GM23338 (cell line): Measurements from ENCODE around the gene TSFM.

Experiments
- CREB1 ChIP-seq: fragments of 250-450 bp; sonication (Bioruptor Pico); IDR thresholded peaks from 2 replicates; pipeline ENCODE4 v1.5.0; 2020; ENCODE audit warnings: low read depth, mild to moderate bottlenecking, moderate library complexity
- EZH2 ChIP-seq: fragments of 200-600 bp; sonication (generic); IDR thresholded peaks from one replicate; pipeline ENCODE4 v1.8.0; 2017; ENCODE audit warnings: antibody characterized with exemption, mild to moderate bottlenecking, low read depth; ENCODE audit not compliant: unreplicated experiment
- NANOG ChIP-seq: IDR thresholded peaks from 2 replicates; pipeline ENCODE4 v1.6.1; 2016; ENCODE audit warnings: antibody characterized with exemption, borderline replicate concordance
- TF ChIP-seq, protein P1 (sequence below): IDR thresholded peaks from 2 replicates; pipeline ENCODE4 v1.6.1; 2016; ENCODE audit warnings: antibody characterized with exemption
- TF ChIP-seq, protein P2 (sequence below), 2 experiments: fragments of 200-600 bp in 1 of 2; sonication (generic) in 1 of 2; conservative IDR thresholded peaks; 2 replicates each; pipeline versions ENCODE4 v1.5.1 to v1.6.1; 2016 to 2017; ENCODE audit warnings: antibody characterized with exemption in 2 of 2, low read depth in 2 of 2, mild to moderate bottlenecking in 2 of 2, moderate library complexity in 1 of 2
- TF ChIP-seq, protein P3 (sequence below): fragments of 250-450 bp; sonication (Bioruptor Pico); IDR thresholded peaks from 2 replicates; pipeline ENCODE4 v1.5.0; 2020; ENCODE audit warnings: mild to moderate bottlenecking, moderate library complexity
- TF ChIP-seq, protein P4 (sequence below): IDR thresholded peaks from one replicate; pipeline ENCODE4 v1.6.1; 2018; ENCODE audit warnings: antibody characterized with exemption; ENCODE audit not compliant: unreplicated experiment

DNA sequence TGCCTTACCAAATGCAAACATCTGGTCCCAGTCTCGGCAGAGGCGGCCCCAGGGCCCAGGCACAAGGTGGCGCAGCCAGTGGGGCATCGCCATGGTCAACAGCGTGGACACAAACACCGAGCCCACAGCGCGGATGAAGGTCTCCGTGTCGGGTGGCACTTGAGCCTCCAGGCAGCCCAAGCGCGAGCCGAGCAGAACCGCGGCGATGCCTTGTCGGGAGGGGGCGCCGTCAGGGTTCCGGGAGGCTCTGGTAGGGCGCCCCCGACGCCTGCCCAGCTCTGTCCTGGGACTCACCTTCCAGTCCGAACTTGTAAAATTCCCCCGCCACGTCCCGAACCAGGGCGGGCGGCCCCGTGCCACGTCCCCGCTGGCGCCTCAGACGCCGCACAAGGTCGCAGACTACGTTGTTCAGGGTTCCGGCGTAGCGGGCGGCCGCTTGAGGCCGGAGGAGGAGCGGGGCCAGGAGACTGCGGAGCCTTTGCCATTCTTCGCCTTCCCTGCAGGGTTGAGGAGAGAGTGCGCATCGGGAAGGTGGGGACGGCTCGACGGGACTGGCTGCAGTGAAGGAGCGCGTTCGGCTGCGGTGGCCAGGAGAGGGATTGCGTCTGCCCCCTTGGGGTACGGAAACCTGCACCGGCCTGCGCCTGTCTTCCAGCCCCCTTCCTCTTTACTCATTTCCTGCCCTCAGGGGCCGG lies 17.4 kb upstream of the TSFM start:
- TF ChIP-seq, protein P1, sequence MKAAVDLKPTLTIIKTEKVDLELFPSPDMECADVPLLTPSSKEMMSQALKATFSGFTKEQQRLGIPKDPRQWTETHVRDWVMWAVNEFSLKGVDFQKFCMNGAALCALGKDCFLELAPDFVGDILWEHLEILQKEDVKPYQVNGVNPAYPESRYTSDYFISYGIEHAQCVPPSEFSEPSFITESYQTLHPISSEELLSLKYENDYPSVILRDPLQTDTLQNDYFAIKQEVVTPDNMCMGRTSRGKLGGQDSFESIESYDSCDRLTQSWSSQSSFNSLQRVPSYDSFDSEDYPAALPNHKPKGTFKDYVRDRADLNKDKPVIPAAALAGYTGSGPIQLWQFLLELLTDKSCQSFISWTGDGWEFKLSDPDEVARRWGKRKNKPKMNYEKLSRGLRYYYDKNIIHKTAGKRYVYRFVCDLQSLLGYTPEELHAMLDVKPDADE, result no peak
- TF ChIP-seq, protein P2, sequence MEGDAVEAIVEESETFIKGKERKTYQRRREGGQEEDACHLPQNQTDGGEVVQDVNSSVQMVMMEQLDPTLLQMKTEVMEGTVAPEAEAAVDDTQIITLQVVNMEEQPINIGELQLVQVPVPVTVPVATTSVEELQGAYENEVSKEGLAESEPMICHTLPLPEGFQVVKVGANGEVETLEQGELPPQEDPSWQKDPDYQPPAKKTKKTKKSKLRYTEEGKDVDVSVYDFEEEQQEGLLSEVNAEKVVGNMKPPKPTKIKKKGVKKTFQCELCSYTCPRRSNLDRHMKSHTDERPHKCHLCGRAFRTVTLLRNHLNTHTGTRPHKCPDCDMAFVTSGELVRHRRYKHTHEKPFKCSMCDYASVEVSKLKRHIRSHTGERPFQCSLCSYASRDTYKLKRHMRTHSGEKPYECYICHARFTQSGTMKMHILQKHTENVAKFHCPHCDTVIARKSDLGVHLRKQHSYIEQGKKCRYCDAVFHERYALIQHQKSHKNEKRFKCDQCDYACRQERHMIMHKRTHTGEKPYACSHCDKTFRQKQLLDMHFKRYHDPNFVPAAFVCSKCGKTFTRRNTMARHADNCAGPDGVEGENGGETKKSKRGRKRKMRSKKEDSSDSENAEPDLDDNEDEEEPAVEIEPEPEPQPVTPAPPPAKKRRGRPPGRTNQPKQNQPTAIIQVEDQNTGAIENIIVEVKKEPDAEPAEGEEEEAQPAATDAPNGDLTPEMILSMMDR (conservative IDR thresholded peaks at IDR 0.05; ENCODE audit: low read depth in 2 of 2), result peak; percentile 38 to 70
- TF ChIP-seq NANOG (no peak), CREB1 (no peak), EZH2 (peak; percentile 43)
- TF ChIP-seq, protein P3, sequence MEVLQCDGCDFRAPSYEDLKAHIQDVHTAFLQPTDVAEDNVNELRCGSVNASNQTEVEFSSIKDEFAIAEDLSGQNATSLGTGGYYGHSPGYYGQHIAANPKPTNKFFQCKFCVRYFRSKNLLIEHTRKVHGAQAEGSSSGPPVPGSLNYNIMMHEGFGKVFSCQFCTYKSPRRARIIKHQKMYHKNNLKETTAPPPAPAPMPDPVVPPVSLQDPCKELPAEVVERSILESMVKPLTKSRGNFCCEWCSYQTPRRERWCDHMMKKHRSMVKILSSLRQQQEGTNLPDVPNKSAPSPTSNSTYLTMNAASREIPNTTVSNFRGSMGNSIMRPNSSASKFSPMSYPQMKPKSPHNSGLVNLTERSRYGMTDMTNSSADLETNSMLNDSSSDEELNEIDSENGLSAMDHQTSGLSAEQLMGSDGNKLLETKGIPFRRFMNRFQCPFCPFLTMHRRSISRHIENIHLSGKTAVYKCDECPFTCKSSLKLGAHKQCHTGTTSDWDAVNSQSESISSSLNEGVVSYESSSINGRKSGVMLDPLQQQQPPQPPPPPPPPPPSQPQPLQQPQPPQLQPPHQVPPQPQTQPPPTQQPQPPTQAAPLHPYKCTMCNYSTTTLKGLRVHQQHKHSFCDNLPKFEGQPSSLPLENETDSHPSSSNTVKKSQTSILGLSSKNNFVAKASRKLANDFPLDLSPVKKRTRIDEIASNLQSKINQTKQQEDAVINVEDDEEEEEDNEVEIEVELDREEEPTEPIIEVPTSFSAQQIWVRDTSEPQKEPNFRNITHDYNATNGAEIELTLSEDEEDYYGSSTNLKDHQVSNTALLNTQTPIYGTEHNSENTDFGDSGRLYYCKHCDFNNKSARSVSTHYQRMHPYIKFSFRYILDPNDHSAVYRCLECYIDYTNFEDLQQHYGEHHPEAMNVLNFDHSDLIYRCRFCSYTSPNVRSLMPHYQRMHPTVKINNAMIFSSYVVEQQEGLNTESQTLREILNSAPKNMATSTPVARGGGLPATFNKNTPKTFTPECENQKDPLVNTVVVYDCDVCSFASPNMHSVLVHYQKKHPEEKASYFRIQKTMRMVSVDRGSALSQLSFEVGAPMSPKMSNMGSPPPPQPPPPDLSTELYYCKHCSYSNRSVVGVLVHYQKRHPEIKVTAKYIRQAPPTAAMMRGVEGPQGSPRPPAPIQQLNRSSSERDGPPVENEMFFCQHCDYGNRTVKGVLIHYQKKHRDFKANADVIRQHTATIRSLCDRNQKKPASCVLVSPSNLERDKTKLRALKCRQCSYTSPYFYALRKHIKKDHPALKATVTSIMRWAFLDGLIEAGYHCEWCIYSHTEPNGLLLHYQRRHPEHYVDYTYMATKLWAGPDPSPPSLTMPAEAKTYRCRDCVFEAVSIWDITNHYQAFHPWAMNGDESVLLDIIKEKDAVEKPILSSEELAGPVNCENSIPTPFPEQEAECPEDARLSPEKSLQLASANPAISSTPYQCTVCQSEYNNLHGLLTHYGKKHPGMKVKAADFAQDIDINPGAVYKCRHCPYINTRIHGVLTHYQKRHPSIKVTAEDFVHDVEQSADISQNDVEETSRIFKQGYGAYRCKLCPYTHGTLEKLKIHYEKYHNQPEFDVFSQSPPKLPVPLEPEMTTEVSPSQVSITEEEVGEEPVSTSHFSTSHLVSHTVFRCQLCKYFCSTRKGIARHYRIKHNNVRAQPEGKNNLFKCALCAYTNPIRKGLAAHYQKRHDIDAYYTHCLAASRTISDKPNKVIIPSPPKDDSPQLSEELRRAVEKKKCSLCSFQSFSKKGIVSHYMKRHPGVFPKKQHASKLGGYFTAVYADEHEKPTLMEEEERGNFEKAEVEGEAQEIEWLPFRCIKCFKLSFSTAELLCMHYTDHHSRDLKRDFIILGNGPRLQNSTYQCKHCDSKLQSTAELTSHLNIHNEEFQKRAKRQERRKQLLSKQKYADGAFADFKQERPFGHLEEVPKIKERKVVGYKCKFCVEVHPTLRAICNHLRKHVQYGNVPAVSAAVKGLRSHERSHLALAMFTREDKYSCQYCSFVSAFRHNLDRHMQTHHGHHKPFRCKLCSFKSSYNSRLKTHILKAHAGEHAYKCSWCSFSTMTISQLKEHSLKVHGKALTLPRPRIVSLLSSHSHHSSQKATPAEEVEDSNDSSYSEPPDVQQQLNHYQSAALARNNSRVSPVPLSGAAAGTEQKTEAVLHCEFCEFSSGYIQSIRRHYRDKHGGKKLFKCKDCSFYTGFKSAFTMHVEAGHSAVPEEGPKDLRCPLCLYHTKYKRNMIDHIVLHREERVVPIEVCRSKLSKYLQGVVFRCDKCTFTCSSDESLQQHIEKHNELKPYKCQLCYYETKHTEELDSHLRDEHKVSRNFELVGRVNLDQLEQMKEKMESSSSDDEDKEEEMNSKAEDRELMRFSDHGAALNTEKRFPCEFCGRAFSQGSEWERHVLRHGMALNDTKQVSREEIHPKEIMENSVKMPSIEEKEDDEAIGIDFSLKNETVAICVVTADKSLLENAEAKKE, result no peak
- TF ChIP-seq, protein P4, sequence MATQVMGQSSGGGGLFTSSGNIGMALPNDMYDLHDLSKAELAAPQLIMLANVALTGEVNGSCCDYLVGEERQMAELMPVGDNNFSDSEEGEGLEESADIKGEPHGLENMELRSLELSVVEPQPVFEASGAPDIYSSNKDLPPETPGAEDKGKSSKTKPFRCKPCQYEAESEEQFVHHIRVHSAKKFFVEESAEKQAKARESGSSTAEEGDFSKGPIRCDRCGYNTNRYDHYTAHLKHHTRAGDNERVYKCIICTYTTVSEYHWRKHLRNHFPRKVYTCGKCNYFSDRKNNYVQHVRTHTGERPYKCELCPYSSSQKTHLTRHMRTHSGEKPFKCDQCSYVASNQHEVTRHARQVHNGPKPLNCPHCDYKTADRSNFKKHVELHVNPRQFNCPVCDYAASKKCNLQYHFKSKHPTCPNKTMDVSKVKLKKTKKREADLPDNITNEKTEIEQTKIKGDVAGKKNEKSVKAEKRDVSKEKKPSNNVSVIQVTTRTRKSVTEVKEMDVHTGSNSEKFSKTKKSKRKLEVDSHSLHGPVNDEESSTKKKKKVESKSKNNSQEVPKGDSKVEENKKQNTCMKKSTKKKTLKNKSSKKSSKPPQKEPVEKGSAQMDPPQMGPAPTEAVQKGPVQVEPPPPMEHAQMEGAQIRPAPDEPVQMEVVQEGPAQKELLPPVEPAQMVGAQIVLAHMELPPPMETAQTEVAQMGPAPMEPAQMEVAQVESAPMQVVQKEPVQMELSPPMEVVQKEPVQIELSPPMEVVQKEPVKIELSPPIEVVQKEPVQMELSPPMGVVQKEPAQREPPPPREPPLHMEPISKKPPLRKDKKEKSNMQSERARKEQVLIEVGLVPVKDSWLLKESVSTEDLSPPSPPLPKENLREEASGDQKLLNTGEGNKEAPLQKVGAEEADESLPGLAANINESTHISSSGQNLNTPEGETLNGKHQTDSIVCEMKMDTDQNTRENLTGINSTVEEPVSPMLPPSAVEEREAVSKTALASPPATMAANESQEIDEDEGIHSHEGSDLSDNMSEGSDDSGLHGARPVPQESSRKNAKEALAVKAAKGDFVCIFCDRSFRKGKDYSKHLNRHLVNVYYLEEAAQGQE, result no peak
